WERI-Rb-1 (cell line): ENCODE data around the gene TACR2.

Source experiments
- DNase-seq: peaks from one replicate; pipeline ENCODE4 v3.0.0-alpha.2; 2020
- H3K27ac ChIP-seq: fragments of 250-450 bp; sonication (Bioruptor Pico); 2 replicates; pipeline ENCODE4 v1.5.1; 2020; ENCODE audit warnings: mild to moderate bottlenecking, moderate library complexity
- H3K27me3 ChIP-seq: fragments of 250-450 bp; sonication (Bioruptor Pico); 2 replicates; pipeline ENCODE4 v1.5.1; 2021; ENCODE audit warnings: mild to moderate bottlenecking, low read depth, moderate library complexity; ENCODE audit not compliant: insufficient read depth, severe bottlenecking
- H3K36me3 ChIP-seq: fragments of 250-450 bp; sonication (Bioruptor Pico); 2 replicates; pipeline ENCODE4 v1.5.1; 2020; ENCODE audit warnings: mild to moderate bottlenecking, moderate library complexity
- H3K4me3 ChIP-seq: 2 replicates; pipeline ENCODE4 v1.5.1; 2011; ENCODE audit warnings: low read depth, mild to moderate bottlenecking, control low read depth, low read length
- H3K9me3 ChIP-seq: fragments of 250-450 bp; sonication (Bioruptor Pico); 2 replicates; pipeline ENCODE4 v1.5.1; 2021; ENCODE audit warnings: mild to moderate bottlenecking, moderate library complexity; ENCODE audit not compliant: severe bottlenecking
- CTCF ChIP-seq: IDR thresholded peaks from 2 replicates; pipeline ENCODE4 v1.5.1; 2011; ENCODE audit warnings: low read depth, mild to moderate bottlenecking, control low read depth, inconsistent platforms, low read length

TACR2 gene

GRCh38 chr10:69411476-69411875, 5.2 kb downstream of the TACR2 start:
- H3K36me3 ChIP-seq = no peaks in the 10 kb centered on the region
- DNase-seq = no peak
- no peak overlapping the region for H3K4me3 ChIP-seq
- TF ChIP-seq CTCF = no peak
- H3K27me3 ChIP-seq = no peaks in the 10 kb centered on the region
- H3K9me3 ChIP-seq = no peaks in the 10 kb centered on the region
- no peak overlapping the region for H3K27ac ChIP-seq

GRCh38 chr10:69410487-69410886, 6.2 kb downstream of the TACR2 start:
- Histone ChIP-seq H3K36me3 (no peaks in the 10 kb centered on the region), H3K4me3 (no peak overlapping the region), H3K27ac (no peak overlapping the region), H3K27me3 (no peaks in the 10 kb centered on the region), H3K9me3 (no peaks in the 10 kb centered on the region)
- no peak for TF ChIP-seq CTCF
- no peak for DNase-seq

GRCh38 chr10:69409968-69410367, 6.8 kb downstream of the TACR2 start:
- no peak for TF ChIP-seq CTCF
- Histone ChIP-seq H3K4me3 (no peak overlapping the region), H3K36me3 (no peaks in the 10 kb centered on the region), H3K9me3 (no peaks in the 10 kb centered on the region), H3K27me3 (no peaks in the 10 kb centered on the region), H3K27ac (no peak overlapping the region)
- no peak for DNase-seq

- H3K27ac ChIP-seq = peak overlapping the region; percentile 35
- H3K9me3 ChIP-seq = no peaks in the 10 kb centered on the region
- H3K36me3 ChIP-seq = no peaks in the 10 kb centered on the region
- TF ChIP-seq CTCF = no peak
- no peak for DNase-seq
- H3K27me3 ChIP-seq = no peaks in the 10 kb centered on the region
- peak overlapping the region; percentile 32 for H3K4me3 ChIP-seq
Observed at GRCh38 chr10:69409176-69409495, 7.6 kb downstream of the TACR2 start.

GRCh38 chr10:69408318-69409175, 8.2 kb downstream of the TACR2 start:
- no peaks in the 10 kb centered on the region for H3K9me3 ChIP-seq
- peak overlapping the region; percentile 32 for H3K4me3 ChIP-seq
- TF ChIP-seq CTCF = peak; percentile 64
- no peaks in the 10 kb centered on the region for H3K36me3 ChIP-seq
- H3K27me3 ChIP-seq = no peaks in the 10 kb centered on the region
- DNase-seq = peak; percentile 96
- H3K27ac ChIP-seq = peak overlapping the region; percentile 35
